GM12872 (cell line): ENCODE measurements around the gene UPK1B.

Experiments used
- TF ChIP-seq, protein P1 (sequence below): IDR thresholded peaks from 3 replicates; pipeline ENCODE4 v1.5.1; 2011; ENCODE audit warnings: low read depth, mild to moderate bottlenecking, low read length, moderate library complexity; ENCODE audit not compliant: insufficient read depth

UPK1B gene

DNA sequence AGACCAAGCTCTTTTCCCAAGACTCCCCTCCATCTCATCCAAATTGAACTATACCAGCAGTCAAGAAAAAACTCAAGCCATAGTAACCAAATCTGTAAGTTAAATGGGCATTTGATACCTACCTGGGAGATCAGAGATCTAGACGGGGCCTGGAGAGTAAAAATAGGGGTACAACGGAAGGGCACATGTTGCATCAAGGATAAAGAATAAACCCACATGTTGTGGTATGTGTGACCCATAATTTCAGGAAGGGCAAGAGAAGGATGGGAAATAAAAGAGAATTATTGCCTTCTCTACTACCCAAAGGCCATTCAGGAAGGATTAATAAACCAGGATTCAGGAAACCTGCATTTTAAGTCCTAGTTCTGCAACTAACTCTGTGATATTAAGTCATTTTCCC lies 25.9 kb upstream of the UPK1B start:
- TF ChIP-seq, protein P1, sequence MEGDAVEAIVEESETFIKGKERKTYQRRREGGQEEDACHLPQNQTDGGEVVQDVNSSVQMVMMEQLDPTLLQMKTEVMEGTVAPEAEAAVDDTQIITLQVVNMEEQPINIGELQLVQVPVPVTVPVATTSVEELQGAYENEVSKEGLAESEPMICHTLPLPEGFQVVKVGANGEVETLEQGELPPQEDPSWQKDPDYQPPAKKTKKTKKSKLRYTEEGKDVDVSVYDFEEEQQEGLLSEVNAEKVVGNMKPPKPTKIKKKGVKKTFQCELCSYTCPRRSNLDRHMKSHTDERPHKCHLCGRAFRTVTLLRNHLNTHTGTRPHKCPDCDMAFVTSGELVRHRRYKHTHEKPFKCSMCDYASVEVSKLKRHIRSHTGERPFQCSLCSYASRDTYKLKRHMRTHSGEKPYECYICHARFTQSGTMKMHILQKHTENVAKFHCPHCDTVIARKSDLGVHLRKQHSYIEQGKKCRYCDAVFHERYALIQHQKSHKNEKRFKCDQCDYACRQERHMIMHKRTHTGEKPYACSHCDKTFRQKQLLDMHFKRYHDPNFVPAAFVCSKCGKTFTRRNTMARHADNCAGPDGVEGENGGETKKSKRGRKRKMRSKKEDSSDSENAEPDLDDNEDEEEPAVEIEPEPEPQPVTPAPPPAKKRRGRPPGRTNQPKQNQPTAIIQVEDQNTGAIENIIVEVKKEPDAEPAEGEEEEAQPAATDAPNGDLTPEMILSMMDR: no peak

DNA sequence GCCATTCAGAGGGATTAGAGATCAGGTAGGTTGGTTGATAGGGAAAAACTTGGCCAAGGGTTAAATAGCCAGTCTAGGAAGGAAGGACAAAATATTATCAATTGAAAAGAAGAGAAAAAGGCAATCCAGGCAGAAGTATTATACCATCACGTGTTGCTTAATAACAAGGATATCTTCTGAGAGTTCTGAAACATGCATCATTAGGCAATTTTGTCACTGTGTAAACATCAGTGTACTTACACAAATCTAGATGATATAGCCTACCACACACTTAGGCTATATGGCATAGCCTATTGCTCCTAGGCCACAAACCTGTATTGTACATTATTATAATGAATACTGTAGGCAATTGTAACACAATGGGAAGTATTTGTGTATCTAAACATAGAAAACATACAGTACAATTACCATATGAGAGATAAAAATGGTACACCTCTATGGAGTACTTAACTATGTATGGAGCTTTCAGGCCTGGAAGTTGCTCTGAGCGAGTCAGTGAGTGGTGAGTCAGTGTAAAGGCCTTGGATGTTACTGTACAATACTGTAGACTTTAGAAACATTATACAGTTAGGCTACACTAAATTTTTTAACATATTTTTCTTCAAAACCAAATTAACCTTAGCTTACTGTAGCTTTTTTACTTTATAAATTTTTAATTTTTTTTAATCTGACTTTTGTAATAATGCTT lies 24.8 kb upstream of the UPK1B start:
- TF ChIP-seq, protein P1: no peak

DNA sequence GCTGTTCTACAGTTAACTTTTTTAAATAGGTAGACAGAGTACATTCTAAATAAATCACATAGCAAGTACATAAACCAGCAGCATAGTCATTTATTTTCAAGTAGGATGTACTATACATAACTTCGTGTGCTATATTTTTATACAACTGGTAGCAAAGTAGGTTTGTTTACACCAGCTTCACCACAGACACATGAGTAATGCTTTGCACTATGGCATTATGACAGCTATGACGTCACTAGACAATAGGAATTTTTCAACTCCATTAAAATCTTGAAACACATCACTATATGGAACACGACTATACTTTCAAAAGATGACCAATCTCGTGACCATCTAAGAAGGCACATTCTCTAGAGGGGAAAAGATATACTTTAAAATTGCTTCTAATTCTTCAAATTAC lies 23.9 kb upstream of the UPK1B start:
- TF ChIP-seq, protein P1: no peak

- TF ChIP-seq, protein P1: no peak
Measured at GRCh38 chr3:119156868-119157267, 16.5 kb upstream of the UPK1B start.

GRCh38 chr3:119157971-119158370 lies 15.4 kb upstream of the UPK1B start:
- TF ChIP-seq, protein P1: no peak

GRCh38 chr3:119160361-119160760 lies 13.0 kb upstream of the UPK1B start:
- TF ChIP-seq, protein P1: no peak

DNA sequence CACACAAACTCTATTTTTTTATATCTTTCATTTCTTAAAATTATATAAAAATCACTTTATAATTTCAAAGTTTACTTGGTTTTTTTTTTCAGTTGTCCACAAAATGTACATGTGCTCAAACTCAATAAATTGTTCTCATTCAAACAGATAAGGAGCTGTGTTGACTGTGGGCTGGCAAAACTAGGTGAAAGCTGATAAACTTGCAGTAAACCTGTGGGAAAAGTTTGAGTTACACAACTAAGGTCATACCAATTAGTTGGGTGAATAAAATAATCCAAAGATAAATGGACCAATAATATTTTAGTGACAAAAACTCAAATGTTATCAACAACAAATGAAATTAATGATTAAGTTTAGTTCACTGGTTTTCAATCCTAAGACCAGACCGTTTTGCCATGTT lies 12.6 kb upstream of the UPK1B start:
- TF ChIP-seq, protein P1: no peak
